KOPT-K1 (cell line): ENCODE results near the gene AGK.
"Not testable (repeated sequence)": the region's sequence is repeated elsewhere in the genome, so short reads cannot be mapped to it uniquely, and the experiment has no call there.

Experiments
- H3K27ac ChIP-seq: fragments of 200-600 bp; sonication (generic); 2 replicates; pipeline ENCODE4 v1.5.1; 2016; ENCODE audit warnings: antibody characterized with exemption, mild to moderate bottlenecking, low read depth, low read length; ENCODE audit not compliant: poor library complexity, severe bottlenecking
- H3K36me3 ChIP-seq: fragments of 200-600 bp; sonication (generic); 2 replicates; pipeline ENCODE4 v1.5.1; 2017; ENCODE audit warnings: antibody characterized with exemption, mild to moderate bottlenecking, low read length, moderate library complexity; ENCODE audit not compliant: insufficient read depth
- H3K9me3 ChIP-seq: fragments of 200-600 bp; sonication (generic); 2 replicates; pipeline ENCODE4 v1.5.1; 2017; ENCODE audit warnings: antibody characterized with exemption, low read length, mild to moderate bottlenecking; ENCODE audit not compliant: insufficient read depth, poor library complexity, severe bottlenecking

AGK gene

GRCh38 chr7:141686074-141686473 is 134.9 kb downstream of the AGK start:
- no peak overlapping the region for H3K27ac ChIP-seq
- no peaks in the 10 kb centered on the region for H3K9me3 ChIP-seq
- no peaks in the 10 kb centered on the region for H3K36me3 ChIP-seq

DNA sequence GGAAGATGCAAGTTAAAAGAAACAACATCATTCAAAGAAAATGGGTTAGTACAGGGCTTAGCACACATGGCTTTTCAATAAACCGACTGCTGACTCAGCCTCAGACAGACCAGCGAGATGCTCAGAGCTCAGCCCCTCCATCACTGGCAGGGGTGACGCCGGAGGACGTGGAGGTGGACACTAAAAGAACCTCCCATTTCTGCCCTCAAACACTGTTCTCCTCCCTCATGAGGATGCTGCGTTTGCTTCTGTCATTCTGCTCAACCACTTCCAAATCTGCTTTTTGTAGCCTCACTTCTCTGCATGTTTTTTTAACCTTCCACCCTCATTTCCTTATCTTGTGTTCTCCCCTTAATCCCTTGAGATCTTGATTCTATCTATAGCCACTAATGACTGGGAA is 135.5 kb downstream of the AGK start:
- Histone ChIP-seq H3K36me3 (no peaks in the 10 kb centered on the region), H3K9me3 (no peaks in the 10 kb centered on the region), H3K27ac (no peak overlapping the region)

- H3K9me3 ChIP-seq, result no peaks in the 10 kb centered on the region
- H3K36me3 ChIP-seq, result no peaks in the 10 kb centered on the region
These were observed 136.8 kb downstream of the AGK start for GRCh38 chr7:141688043-141688442.

DNA sequence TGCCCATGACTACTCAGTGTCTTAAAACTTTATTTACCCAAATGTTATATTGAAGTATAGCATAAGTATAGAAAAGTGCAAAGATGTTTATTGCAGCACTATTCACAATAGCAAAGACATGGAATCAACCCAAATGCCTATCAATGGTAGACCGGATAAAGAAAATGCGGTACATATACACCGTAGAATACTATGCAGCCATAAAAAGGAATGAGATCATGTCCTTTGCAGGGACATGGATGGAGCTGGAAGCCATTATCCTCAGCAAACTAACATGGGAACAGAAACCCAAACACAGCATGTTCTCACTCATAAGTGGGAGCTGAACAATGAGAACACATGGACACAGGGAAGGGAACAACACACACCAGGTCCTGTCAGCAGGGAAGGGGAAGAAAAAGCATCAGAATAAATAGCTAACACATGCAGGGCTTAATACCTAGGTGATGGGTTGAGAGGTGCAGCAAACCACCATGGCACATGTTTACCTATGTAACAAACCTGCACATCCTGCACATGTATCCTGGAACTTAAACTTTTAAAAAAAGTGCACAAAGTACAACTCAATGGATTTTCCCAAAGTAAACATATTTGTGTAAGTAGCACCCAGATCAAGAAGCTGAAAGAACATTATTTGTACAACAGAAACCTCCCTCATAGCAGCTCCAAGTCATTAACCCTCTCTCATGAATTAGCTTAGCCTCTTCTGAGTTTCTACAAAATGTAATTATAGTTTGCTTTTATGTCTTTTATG is 138.0 kb downstream of the AGK start:
- not testable (repeated sequence) for H3K36me3 ChIP-seq, H3K27ac ChIP-seq, H3K9me3 ChIP-seq

More at GRCh38 chr7:141688043-141688442, 136.8 kb downstream of the AGK start:
- no peak overlapping the region for H3K27ac ChIP-seq

DNA sequence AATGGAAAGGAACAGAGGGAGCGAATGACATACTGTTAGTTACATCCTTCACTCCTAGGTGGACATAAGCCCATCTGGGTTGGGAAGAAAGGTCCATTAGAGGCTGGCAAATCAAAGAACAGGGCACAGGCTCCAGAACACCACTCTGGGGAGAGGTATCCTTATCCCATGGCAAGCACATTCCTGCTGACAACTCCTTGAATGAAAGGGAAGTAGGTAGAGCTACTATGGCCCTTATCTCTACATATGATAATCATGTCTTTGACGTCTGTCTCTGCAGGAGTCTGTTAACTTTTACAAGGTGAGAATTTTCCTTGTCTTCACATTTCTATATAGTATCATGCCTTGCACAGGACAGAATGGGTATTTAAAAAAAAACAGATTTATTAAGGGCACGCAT is 140.3 kb downstream of the AGK start:
- no peaks in the 10 kb centered on the region for H3K36me3 ChIP-seq
- no peaks in the 10 kb centered on the region for H3K9me3 ChIP-seq
- H3K27ac ChIP-seq, result no peak overlapping the region

DNA sequence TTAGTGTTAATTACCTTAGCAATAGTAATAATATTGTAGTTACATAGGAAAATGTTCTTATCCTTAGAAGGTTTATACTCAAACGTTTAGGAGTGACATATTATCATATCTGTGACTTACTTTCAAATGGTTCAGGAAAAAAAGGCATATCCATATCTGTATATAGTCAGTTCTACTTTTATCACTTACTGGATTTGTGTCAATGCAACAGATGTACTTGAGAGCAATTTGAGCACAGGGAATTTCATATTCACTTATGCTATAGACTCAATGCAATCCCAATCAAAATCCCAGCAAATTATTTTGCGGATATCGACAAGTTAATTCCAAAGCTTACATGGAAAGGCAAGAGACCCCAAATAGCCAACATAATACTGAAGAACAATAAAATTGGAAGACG is 140.8 kb downstream of the AGK start:
- no peak overlapping the region for H3K27ac ChIP-seq
- no peaks in the 10 kb centered on the region for H3K36me3 ChIP-seq
- H3K9me3 ChIP-seq, result no peaks in the 10 kb centered on the region

DNA sequence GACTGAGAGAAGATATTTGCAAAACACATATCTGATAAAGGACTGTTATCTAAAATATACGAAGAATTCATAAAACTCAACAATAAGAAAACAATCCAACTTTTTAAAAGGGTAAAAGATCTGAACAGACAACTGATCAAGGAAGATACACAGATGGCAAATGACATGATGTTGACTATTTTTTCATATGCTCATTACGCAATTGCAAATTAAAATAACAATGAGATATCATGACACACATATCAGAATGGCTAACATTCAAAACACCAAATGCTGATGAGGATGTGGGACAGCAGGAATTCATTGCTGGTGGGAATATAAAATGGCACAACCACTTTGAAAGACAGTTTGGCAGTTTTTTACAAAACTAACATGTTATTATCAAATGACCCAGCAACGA is 141.9 kb downstream of the AGK start:
- H3K36me3 ChIP-seq, result no peaks in the 10 kb centered on the region
- H3K9me3 ChIP-seq, result no peaks in the 10 kb centered on the region
- no peak overlapping the region for H3K27ac ChIP-seq

GRCh38 chr7:141695803-141696289 is 144.6 kb downstream of the AGK start:
- no peaks in the 10 kb centered on the region for H3K9me3 ChIP-seq
- no peaks in the 10 kb centered on the region for H3K36me3 ChIP-seq
- H3K27ac ChIP-seq, result no peak overlapping the region

- no peaks in the 10 kb centered on the region for H3K36me3 ChIP-seq
- no peaks in the 10 kb centered on the region for H3K9me3 ChIP-seq
- no peak overlapping the region for H3K27ac ChIP-seq
These were observed 145.1 kb downstream of the AGK start for GRCh38 chr7:141696348-141696747.

DNA sequence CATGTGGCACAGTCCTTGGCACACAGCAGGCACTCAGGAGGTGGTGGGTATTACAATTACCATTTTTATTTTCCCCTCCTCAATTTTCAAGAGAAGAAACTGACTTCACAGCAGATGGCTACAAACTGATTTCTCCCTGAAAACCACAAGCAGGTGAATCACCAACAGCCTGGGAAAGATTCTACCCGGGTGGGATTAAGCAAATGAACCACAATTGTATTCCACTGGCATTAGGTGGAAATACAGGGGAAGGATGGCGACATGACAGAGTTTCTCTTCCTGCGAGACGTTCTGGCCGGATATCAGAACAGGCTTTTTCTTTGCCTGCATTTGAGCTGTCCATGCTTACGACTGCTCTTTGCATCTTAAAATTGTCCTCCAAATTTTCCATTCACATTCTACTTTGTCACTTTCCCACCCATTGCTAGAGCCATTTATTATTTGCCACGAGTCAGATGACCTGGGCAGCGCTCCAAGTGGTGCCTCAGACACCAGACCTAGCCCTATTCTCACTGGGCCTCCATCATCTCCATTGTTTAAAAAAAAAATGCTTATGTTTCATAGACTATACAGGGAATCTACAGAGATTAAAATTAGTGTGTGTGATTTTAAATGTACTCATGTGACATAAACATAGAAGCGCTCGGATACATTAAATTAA is 146.1 kb downstream of the AGK start:
- Histone ChIP-seq H3K9me3 (no peaks in the 10 kb centered on the region), H3K27ac (no peak overlapping the region)

DNA sequence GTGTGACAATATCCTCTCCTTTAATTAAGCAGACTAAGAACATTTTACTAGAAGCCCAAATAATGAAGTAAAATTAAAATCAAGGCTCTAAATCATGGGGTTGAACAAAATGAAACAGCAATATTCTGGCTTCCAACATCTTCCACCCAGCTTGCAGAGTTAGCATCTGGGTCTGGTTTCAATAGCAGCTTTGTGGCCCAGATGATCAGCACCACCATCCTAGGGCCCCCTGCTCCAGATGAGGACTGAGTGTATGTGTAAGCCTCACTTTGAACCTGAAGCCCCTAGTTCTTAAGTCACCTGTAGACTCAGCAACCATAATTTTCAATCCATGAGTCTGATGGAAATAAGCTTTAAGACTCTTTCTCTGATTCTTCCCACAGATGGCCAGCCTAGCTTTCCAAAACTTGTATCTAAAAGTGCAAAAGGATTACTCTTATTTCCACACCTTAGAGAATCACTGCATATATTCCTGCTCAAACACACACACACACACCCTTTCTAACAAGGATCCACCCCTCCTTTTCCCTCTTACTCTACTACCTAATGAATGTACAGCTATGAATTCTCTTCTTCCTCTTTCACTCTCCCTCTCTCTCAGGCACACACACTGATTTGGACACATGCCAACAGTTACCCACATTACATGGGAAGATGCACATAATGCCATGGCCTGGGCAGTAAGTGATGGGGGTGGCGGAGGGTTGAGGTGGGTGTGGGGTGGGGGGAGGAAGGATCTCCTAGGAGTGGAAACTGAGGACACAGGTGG is 147.2 kb downstream of the AGK start:
- H3K27ac ChIP-seq, result no peak overlapping the region
- no peaks in the 10 kb centered on the region for H3K36me3 ChIP-seq
- H3K9me3 ChIP-seq, result no peaks in the 10 kb centered on the region

More for the DNA sequence above, 146.1 kb downstream of the AGK start:
- H3K36me3 ChIP-seq, result no peaks in the 10 kb centered on the region

- Histone ChIP-seq H3K9me3 (no peaks in the 10 kb centered on the region), H3K27ac (no peak overlapping the region), H3K36me3 (no peaks in the 10 kb centered on the region)
These were observed 148.7 kb downstream of the AGK start for GRCh38 chr7:141699860-141700259.

DNA sequence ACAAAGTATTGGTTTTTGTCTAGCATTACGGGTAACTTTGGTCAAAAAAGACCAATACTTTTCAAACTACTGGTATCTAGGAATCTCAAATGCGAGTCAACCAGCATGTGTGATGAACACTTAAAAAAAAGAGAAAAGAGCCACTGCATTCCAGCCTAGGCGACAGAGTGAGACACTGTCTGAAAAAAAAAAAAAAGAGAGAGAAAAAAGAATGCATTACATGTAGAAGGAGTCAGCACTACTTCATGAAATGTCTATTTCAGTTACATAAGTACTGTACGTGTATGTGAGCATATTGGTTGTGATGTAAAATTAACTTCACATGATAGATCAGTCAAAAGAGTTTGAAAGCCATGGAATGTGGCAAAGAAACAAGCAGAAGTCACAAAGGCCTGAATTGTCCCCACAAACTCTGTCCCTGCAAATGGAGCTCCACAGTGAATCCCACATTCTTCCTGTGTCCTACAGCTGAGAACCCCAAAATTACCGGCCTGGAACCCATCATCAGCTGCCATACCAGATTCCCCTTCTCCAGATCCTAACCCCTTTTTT is 149.2 kb downstream of the AGK start:
- Histone ChIP-seq H3K9me3 (no peaks in the 10 kb centered on the region), H3K36me3 (no peaks in the 10 kb centered on the region), H3K27ac (no peak overlapping the region)

GRCh38 chr7:141700848-141701371 is 149.7 kb downstream of the AGK start:
- H3K27ac ChIP-seq, result no peak overlapping the region
- no peaks in the 10 kb centered on the region for H3K9me3 ChIP-seq
- no peaks in the 10 kb centered on the region for H3K36me3 ChIP-seq
